HepG2 (cell line): ENCODE data around the gene TMEM131L. TPM values are rescaled to one million over a fixed set of nuclear protein-coding genes. Genes with fewer than 3 reads are reported as not detected.

Source experiments
- ATAC-seq: fragments of 200-7000 bp; cut with Tn5 transposase; 3 replicates; pipeline ENCODE4 v1.9.1; 2020; ENCODE audit warnings: mild to moderate bottlenecking, moderate library complexity
- BruUV-seq: library from RNA; stranded (reverse); fragments of 400-500 nt; replicated peaks from 2 replicates; lab custom pipeline; 2021; lab: Mats Ljungman, UMichigan
- CTCF ChIA-PET: fragments of 300-600 bp; formaldehyde crosslinking; extraction: SDS; loops from one replicate; lab custom pipeline; 2021; ENCODE audit warnings: low total read pairs, inconsistent platforms, low intra/inter-chr PET ratio; lab: Yijun Ruan, JAX
- POLR2A ChIA-PET: fragments of 350-600 bp; sonication (Branson Sonifier 250); formaldehyde crosslinking; loops from one replicate; lab custom pipeline; 2020; ENCODE audit warnings: antibody characterized with exemption, inconsistent platforms; lab: Yijun Ruan, JAX
- DNase-seq: peaks from one replicate; pipeline ENCODE4 v3.0.0-alpha.2; 2015; ENCODE audit warnings: low spot score
- FAIRE-seq: peaks from 3 replicates; lab custom pipeline; 2011; peaks lifted over from hg19 to GRCh38; lab: Jason Lieb, UNC
- H2AFZ ChIP-seq: one replicate; pipeline ENCODE4 v1.6.1; 2011; ENCODE audit warnings: low read length, inconsistent platforms
- H3K27ac ChIP-seq: fragments of 300-600 bp; 3 replicates; pipeline ENCODE4 v1.8.0; 2011; ENCODE audit warnings: mixed run types, mild to moderate bottlenecking, mixed read lengths, low read length, inconsistent platforms; ENCODE audit not compliant: insufficient read depth; ENCODE audit errors: extremely low read length
- H3K27me3 ChIP-seq, 2 experiments: fragments of 200-600 bp in 1 of 2; 2 replicates in 1 of 2; 3 replicates in 1 of 2; pipeline versions ENCODE4 v1.6.0 to v1.8.0; 2011; ENCODE audit warnings: low read length in 2 of 2, mild to moderate bottlenecking in 2 of 2, moderate library complexity in 2 of 2, inconsistent platforms in 1 of 2; ENCODE audit not compliant: insufficient read depth in 2 of 2, control insufficient read depth in 1 of 2
- H3K36me3 ChIP-seq, 2 experiments: fragments of 200-600 bp in 1 of 2; replicated peaks in 1 of 2; 2 replicates in 1 of 2; 3 replicates in 1 of 2; pipeline versions ENCODE4 v1.5.1 to v1.8.0; 2011; ENCODE audit warnings: low read length in 2 of 2, inconsistent platforms in 1 of 2; ENCODE audit not compliant: insufficient read depth in 2 of 2, control insufficient read depth in 1 of 2
- H3K4me1 ChIP-seq: 2 replicates; pipeline ENCODE4 v1.5.1; 2012; ENCODE audit warnings: low read length, inconsistent platforms; ENCODE audit not compliant: insufficient read depth
- H3K4me2 ChIP-seq: 2 replicates; pipeline ENCODE4 v1.6.0; 2011; ENCODE audit warnings: low read depth, low read length, inconsistent platforms
- H3K4me3 ChIP-seq, 3 experiments: fragments of 200-600 bp in 1 of 3; sonication (generic), shearing (Covaris generic) in 1 of 3; replicated peaks in 1 of 3; 2 replicates each; pipeline ENCODE4 v1.5.1; 2011 to 2016; ENCODE audit warnings: low read length in 3 of 3, inconsistent platforms in 2 of 3, low read depth in 2 of 3, mild to moderate bottlenecking in 2 of 3, control low read depth in 1 of 3, mixed read lengths in 1 of 3; ENCODE audit not compliant: insufficient read depth in 1 of 3
- H3K79me2 ChIP-seq: one replicate; pipeline ENCODE4 v1.6.1; 2011; ENCODE audit warnings: low read length, inconsistent platforms; ENCODE audit not compliant: insufficient read depth
- H3K9ac ChIP-seq: 2 replicates; pipeline ENCODE4 v1.6.0; 2011; ENCODE audit warnings: mild to moderate bottlenecking, low read depth, low read length, inconsistent platforms; ENCODE audit not compliant: insufficient read depth
- H3K9me3 ChIP-seq: 2 replicates; pipeline ENCODE4 v1.5.1; 2012; ENCODE audit warnings: mild to moderate bottlenecking, low read length
- H4K20me1 ChIP-seq: 2 replicates; pipeline ENCODE4 v1.6.0; 2011; ENCODE audit warnings: inconsistent platforms, mild to moderate bottlenecking, low read length, moderate library complexity; ENCODE audit not compliant: insufficient read depth
- CEBPB ChIP-seq: IDR thresholded peaks from 2 replicates; pipeline ENCODE4 v1.6.1; 2011; ENCODE audit warnings: low read depth, low read length, improper control_type of control experiment, borderline replicate concordance
- DBP ChIP-seq: sonication (generic); formaldehyde crosslinking; IDR thresholded peaks from 2 replicates; pipeline ENCODE4 v1.4.0; 2020; ENCODE audit warnings: missing genetic modification reagents; ENCODE audit errors: not compliant biosample characterization
- SETDB1 ChIP-seq: sonication (generic); formaldehyde crosslinking; IDR thresholded peaks from 2 replicates; pipeline ENCODE4 v1.5.1; 2020; ENCODE audit warnings: missing genetic modification reagents, mild to moderate bottlenecking, borderline replicate concordance
- THAP8 ChIP-seq: sonication (generic); formaldehyde crosslinking; IDR thresholded peaks from 2 replicates; pipeline ENCODE4 v1.5.1; 2020; ENCODE audit warnings: missing genetic modification reagents, mild to moderate bottlenecking, borderline replicate concordance
- WGBS: methylation state at CpG from one replicate; pipeline ENCODE4 v1.1.6; 2017; ENCODE audit warnings: low lambda C conversion rate; 5-methylcytosine and 5-hydroxymethylcytosine counted together
- in situ Hi-C: cut with HindIII; loops from 2 replicates; pipeline ENCODE4 v1.10.0; 2017; ENCODE audit warnings: low pct_unique_long_range_greater_than_20kb; ENCODE audit not compliant: extremely low pct_ligation_motif_present
- intact Hi-C: fragments of 100-400 bp; cut with micrococcal nuclease; formaldehyde crosslinking; loops from one replicate; pipeline ENCODE4 v1.10.0; 2022; ENCODE audit not compliant: unreplicated experiment
- polyA plus RNA-seq, 8 experiments: library from polyadenylated mRNA; depleted of rRNA in 3 of 8; stranded (reverse) in 7 of 8; unstranded in 1 of 8; fragments of >200 nt; fragmentation: Illumina TruSeq in 4 of 8; extraction: Trizol in 4 of 8; gene quantifications; 2 replicates each; pipeline versions ENCODE4 v1.2.1 to v1.2.3, GENCODE V29; 2011 to 2016; ENCODE audit warnings: low read depth in 4 of 8, missing spikeins in 1 of 8, mixed read lengths in 1 of 8; ENCODE audit not compliant: insufficient read depth in 1 of 8
- total RNA-seq, 5 experiments: library from RNA; depleted of rRNA; stranded (reverse); fragments of >200 nt; fragmentation: Illumina TruSeq; extraction: Trizol; gene quantifications; 2 replicates each; pipeline ENCODE4 v1.2.3, GENCODE V29; 2016; ENCODE audit warnings: low read depth in 1 of 5

Gene TMEM131L
- total and polyA plus RNA-seq, 2 of the 13 experiments (the other 11 are each of a cell fraction or from before 2014, with no cell fraction given): 2.2 to 4.5 TPM

- H4K20me1 ChIP-seq: no peaks in the 10 kb centered on the region
- DNase-seq (no peak), ATAC-seq (no peak)
- no peaks in the 10 kb centered on the region for H3K9me3 ChIP-seq
- intact Hi-C loops: no loop called here
- POLR2A ChIA-PET: no interaction called here
- no peak overlapping the region for H3K27ac ChIP-seq
- no peaks in the 10 kb centered on the region for H3K27me3 ChIP-seq
- H3K9ac ChIP-seq: no peak overlapping the region
- H2AFZ ChIP-seq: no peak overlapping the region
- 96% methylated on average over 3 of the region's 3 CpGs for WGBS
- H3K36me3 ChIP-seq: no peaks in the 10 kb centered on the region
- no peak for TF ChIP-seq DBP (CRISPR knock-in tag)
- TF ChIP-seq THAP8: no peak
- TF ChIP-seq, all 625 proteins: peak for 0
- Histone ChIP-seq H3K4me3 (no peak overlapping the region), H3K4me1 (peaks cover 42% of the 10 kb centered on the region), H3K79me2 (no peaks in the 10 kb centered on the region), H3K4me2 (no peak overlapping the region)
- no TSS peak for BruUV-seq
- in situ Hi-C loops: no loop called here
- no peak for FAIRE-seq
- CTCF ChIA-PET: no interaction called here
Measured at GRCh38 chr4:153514001-153514526, 47.9 kb downstream of the TMEM131L start.

DNA sequence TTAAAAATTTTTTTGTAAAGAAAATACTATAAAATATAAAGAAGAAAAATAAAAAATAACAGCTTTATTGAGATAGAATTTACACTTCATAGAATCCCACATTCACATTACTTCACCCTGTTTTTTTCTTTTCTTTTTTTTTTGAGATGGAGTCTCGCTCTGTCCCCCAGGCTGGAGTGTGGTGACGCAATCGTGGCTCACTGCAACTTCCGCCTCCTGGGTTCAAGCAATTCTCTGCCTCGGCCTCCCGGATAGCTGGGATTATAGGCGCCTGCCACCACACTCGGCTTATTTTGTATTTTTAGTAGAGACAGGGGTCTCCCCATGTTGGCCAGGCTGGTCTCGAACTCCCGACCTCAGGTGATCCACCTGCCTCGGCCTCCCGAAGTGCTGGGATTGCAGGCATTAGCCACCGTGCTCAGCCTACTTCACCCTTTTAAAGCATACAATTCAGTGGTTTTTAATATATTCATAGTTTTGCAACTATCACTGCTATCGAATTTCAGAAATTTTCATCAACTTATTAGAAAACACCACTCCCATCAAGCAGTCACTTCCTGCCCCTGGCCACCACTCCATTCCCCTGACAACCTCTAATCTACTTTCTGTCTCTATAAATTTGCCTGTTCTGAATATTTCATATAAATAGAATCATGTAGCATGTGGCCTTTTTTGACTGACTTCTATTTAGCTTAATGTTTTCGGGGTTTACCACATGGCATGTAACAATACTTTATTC lies 48.7 kb downstream of the TMEM131L start:
- H3K36me3 ChIP-seq: no peaks in the 10 kb centered on the region

More for the DNA sequence above, 48.7 kb downstream of the TMEM131L start:
- intact Hi-C loops: loop anchor here (5.0 kb wide), 2 partner anchors 48 to 52 kb away; partner anchors contain the start of gene TMEM131L
- ChIA-PET CTCF (no interaction called here), POLR2A (no interaction called here)
- no peak overlapping the region for H3K4me3 ChIP-seq
- H3K9ac ChIP-seq: no peak overlapping the region
- no peak for ATAC-seq
- FAIRE-seq: no peak
- no peaks in the 10 kb centered on the region for H3K79me2 ChIP-seq
- no peak overlapping the region for H2AFZ ChIP-seq
- H3K27me3 ChIP-seq: no peaks in the 10 kb centered on the region
- H3K9me3 ChIP-seq: no peaks in the 10 kb centered on the region
- TF ChIP-seq CEBPB (peak; percentile 34; the same call in 1 of the 2 replicates), SETDB1 (no peak)
- 94% methylated on average over 15 of the region's 15 CpGs for WGBS
- in situ Hi-C loops: no loop called here
- no peak overlapping the region for H3K4me2 ChIP-seq
- no peak for DNase-seq
- H3K4me1 ChIP-seq: peaks cover 42% of the 10 kb centered on the region
- H4K20me1 ChIP-seq: no peaks in the 10 kb centered on the region
- H3K27ac ChIP-seq: no peak overlapping the region
- BruUV-seq: no TSS peak
